ENCODE data around the gene HS1BP3.

- TF ChIP-seq CTCF (IDR thresholded peaks at IDR 0.05; ENCODE audit: insufficient read depth, low read length, poor library complexity, severe bottlenecking) = no peak
- no peak for TF ChIP-seq EZH2phosphoT487 (conservative IDR thresholded peaks at IDR 0.05; ENCODE audit: low read length)
Measured at GRCh38 chr2:20629181-20629580, 21.7 kb downstream of the HS1BP3 start.
